ENCODE results near the gene MAP3K14.

Gene MAP3K14

GRCh38 chr17:45311401-45311759, 5.4 kb downstream of the MAP3K14 start:
- Histone ChIP-seq H3K4me2 (peak overlapping the region; percentile 92), H4K20me1 (ENCODE audit: insufficient read depth) (no peaks in the 10 kb centered on the region), H2AFZ (ENCODE audit: low read depth) (no peak overlapping the region), H3K4me3 (IDR thresholded peaks at IDR 0.05; ENCODE audit: insufficient read depth, low read depth, low read length) (no peak overlapping the region), H3K36me3 (ENCODE audit: insufficient read depth) (no peaks in the 10 kb centered on the region), H3K27ac (peak overlapping the region; percentile 89), H3K79me2 (ENCODE audit: insufficient read depth, low read depth) (peaks cover 94% of the 10 kb centered on the region), H3K4me1 (ENCODE audit: low read depth, poor library complexity, severe bottlenecking) (peaks cover 90% of the 10 kb centered on the region), H3K9ac (peak overlapping the region; percentile 64), H3K27me3 (ENCODE audit: insufficient read depth, low read depth) (no peaks in the 10 kb centered on the region)
- no peak for TF ChIP-seq CTCF (conservative IDR thresholded peaks at IDR 0.05; ENCODE audit: low read depth, low read length)

GRCh38 chr17:45310380-45311324, 6.2 kb downstream of the MAP3K14 start:
- TF ChIP-seq CTCF (conservative IDR thresholded peaks at IDR 0.05; ENCODE audit: low read depth, low read length) = no peak
- Histone ChIP-seq H4K20me1 (ENCODE audit: insufficient read depth) (no peaks in the 10 kb centered on the region), H3K27me3 (ENCODE audit: insufficient read depth, low read depth) (no peaks in the 10 kb centered on the region), H3K36me3 (ENCODE audit: insufficient read depth) (no peaks in the 10 kb centered on the region), H3K4me1 (ENCODE audit: low read depth, poor library complexity, severe bottlenecking) (peaks cover 97% of the 10 kb centered on the region), H3K9ac (peak overlapping the region; percentile 64; the same call in 1 of the 2 replicates), H3K79me2 (ENCODE audit: insufficient read depth, low read depth) (peaks cover 94% of the 10 kb centered on the region), H3K4me2 (peak overlapping the region; percentile 92), H2AFZ (ENCODE audit: low read depth) (no peak overlapping the region), H3K27ac (peak overlapping the region; percentile 89), H3K4me3 (IDR thresholded peaks at IDR 0.05; ENCODE audit: insufficient read depth, low read depth, low read length) (no peak overlapping the region)

GRCh38 chr17:45309400-45309799, 7.4 kb downstream of the MAP3K14 start:
- H3K9ac ChIP-seq = no peak overlapping the region
- H4K20me1 ChIP-seq (ENCODE audit: insufficient read depth) = no peaks in the 10 kb centered on the region
- no peak for TF ChIP-seq CTCF (conservative IDR thresholded peaks at IDR 0.05; ENCODE audit: low read depth, low read length)
- H3K4me2 ChIP-seq = peak overlapping the region; percentile 92; the same call in 1 of the 2 replicates
- H3K27ac ChIP-seq = no peak overlapping the region; the same call in 1 of the 2 replicates
- peaks cover 94% of the 10 kb centered on the region for H3K4me1 ChIP-seq (ENCODE audit: low read depth, poor library complexity, severe bottlenecking)
- H3K4me3 ChIP-seq (IDR thresholded peaks at IDR 0.05; ENCODE audit: insufficient read depth, low read depth, low read length) = no peak overlapping the region
- H3K79me2 ChIP-seq (ENCODE audit: insufficient read depth, low read depth) = peaks cover 94% of the 10 kb centered on the region
- no peaks in the 10 kb centered on the region for H3K36me3 ChIP-seq (ENCODE audit: insufficient read depth)
- H3K27me3 ChIP-seq (ENCODE audit: insufficient read depth, low read depth) = no peaks in the 10 kb centered on the region
- no peak overlapping the region for H2AFZ ChIP-seq (ENCODE audit: low read depth)

- no peak overlapping the region for H2AFZ ChIP-seq (ENCODE audit: low read depth)
- no peaks in the 10 kb centered on the region for H3K27me3 ChIP-seq (ENCODE audit: insufficient read depth, low read depth)
- H3K36me3 ChIP-seq (ENCODE audit: insufficient read depth) = no peaks in the 10 kb centered on the region
- peaks cover 94% of the 10 kb centered on the region for H3K4me1 ChIP-seq (ENCODE audit: low read depth, poor library complexity, severe bottlenecking)
- no peaks in the 10 kb centered on the region for H4K20me1 ChIP-seq (ENCODE audit: insufficient read depth)
- no peak overlapping the region for H3K9ac ChIP-seq
- H3K27ac ChIP-seq = peak overlapping the region; percentile 78; the same call in 1 of the 2 replicates
- peak overlapping the region; percentile 8; the same call in 1 of the 2 replicates for H3K4me2 ChIP-seq
- no peak for TF ChIP-seq CTCF (conservative IDR thresholded peaks at IDR 0.05; ENCODE audit: low read depth, low read length)
- H3K79me2 ChIP-seq (ENCODE audit: insufficient read depth, low read depth) = peaks cover 94% of the 10 kb centered on the region
- H3K4me3 ChIP-seq (IDR thresholded peaks at IDR 0.05; ENCODE audit: insufficient read depth, low read depth, low read length) = no peak overlapping the region
Measured at GRCh38 chr17:45308840-45309239, 8.0 kb downstream of the MAP3K14 start.
